ENCODE results near the gene MTAP.

MTAP gene

DNA sequence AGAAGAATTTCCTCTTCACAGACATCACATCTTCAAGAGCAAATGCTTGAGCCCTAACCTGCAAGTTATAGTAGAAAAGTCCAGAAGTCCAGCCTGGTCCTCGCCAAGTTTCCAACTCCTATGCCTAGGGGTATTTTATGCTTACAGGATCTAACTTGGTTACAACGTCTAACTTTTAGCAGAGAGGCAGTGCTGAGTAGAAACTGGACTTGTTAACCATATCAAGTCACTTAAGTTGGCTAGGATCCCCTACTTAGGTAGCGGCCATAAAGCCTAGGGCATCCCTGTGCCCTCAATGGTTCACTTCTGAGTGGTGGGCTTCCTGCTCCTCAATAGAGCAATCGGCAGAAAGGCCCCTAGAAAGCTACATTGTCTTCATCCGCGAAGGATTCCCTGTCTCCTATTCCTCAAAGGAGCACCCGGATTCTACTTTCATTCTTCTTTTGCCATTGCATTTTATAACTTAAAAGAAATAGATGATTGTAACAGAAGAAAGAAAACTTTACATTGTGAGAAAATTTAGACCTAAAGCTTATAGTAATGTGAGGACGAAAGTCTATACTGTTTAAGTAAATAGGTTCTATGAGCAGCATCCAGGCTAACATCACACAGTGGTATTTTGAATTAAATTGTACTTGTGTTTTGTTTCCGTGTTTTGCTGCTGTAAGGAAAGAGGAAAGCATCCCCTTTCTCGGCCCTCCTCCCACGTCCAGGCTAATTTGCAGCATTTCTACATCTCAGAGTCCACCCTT, 1.3 kb upstream of the MTAP start:
- CTCF ChIA-PET: interaction anchor here (1.2 to 6.3 kb wide), 2 partner anchors 11 to 438 kb away, joined by 3 to 36 read pairs; no protein-coding TSS in a partner anchor

DNA sequence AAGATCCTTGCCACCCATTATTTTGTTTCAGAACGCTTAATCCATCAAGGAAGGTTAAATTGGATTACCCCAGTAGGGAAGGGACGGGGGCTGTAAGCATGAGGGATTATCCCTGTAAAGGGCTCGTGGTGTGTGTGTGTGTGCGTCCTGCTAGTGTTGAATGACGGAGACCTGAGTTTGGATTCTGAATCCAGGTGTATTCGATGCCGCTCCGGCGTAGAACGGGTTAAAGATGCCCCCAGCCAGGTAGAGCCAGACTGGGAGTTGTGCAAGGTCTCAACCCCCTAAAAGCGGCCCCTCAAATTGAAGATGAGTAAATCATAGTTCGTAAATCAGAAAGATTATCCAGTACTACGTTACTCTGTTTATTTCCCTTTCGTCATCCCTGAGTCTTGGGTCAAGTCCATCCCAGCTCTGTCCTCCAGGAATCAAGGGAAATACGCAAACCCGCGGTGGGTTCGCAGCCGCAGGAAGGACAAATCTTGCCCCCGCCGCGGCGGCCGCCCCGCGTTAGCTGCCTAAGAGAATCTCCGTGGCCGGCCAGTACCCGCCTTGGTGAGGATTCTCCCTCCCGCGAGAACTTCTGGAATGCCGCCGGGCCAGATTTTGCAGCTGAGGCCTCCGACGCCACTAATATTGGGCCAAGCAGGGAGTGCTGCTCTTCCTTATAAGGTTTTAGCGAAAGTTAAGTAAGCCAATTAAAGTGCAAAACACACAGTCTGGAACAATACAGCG, 586 bp upstream of the MTAP start:
- POLR2A ChIA-PET: no interaction called here
- CTCF ChIA-PET: interaction anchor here (0.7 to 6.3 kb wide), 4 partner anchors 11 to 392 kb away, joined by 3 to 36 read pairs (median 5); no protein-coding TSS in a partner anchor
- DNase-seq (ENCODE audit: extremely low spot score): peak; percentile 34
- TF ChIP-seq, protein P1, sequence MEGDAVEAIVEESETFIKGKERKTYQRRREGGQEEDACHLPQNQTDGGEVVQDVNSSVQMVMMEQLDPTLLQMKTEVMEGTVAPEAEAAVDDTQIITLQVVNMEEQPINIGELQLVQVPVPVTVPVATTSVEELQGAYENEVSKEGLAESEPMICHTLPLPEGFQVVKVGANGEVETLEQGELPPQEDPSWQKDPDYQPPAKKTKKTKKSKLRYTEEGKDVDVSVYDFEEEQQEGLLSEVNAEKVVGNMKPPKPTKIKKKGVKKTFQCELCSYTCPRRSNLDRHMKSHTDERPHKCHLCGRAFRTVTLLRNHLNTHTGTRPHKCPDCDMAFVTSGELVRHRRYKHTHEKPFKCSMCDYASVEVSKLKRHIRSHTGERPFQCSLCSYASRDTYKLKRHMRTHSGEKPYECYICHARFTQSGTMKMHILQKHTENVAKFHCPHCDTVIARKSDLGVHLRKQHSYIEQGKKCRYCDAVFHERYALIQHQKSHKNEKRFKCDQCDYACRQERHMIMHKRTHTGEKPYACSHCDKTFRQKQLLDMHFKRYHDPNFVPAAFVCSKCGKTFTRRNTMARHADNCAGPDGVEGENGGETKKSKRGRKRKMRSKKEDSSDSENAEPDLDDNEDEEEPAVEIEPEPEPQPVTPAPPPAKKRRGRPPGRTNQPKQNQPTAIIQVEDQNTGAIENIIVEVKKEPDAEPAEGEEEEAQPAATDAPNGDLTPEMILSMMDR (IDR thresholded peaks at IDR 0.05; ENCODE audit: control extremely low read depth, extremely low read depth, low read depth, missing control alignments): no peak

More for the DNA sequence above, 1.3 kb upstream of the MTAP start:
- DNase-seq (ENCODE audit: extremely low spot score): no peak
- POLR2A ChIA-PET: no interaction called here
- TF ChIP-seq, protein P1 (IDR thresholded peaks at IDR 0.05; ENCODE audit: control extremely low read depth, extremely low read depth, low read depth, missing control alignments): no peak

DNA sequence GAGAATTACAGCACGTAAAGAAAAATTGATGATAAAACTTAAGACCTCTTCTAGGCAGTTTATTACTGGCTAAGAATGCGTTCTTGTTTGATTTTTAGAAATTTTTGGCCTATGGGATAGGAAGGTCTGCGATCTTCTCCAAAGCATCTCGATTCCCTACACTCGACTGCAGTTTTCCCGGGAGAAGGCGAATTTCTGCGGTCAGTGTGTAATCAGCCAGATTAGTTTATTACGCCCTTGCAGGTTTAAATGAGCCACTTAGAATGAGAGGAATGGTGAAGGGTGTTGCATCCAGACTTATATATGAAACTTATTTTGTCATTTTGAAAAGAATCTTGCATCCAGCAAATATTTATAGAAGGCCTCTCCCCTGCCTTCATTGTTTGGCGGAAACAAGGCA, 1.2 kb downstream of the MTAP start:
- CTCF ChIA-PET: interaction anchor here (0.9 to 6.3 kb wide), 4 partner anchors 9 to 222 kb away, joined by 3 to 36 read pairs (median 7); partner anchors contain the start of gene CDKN2B
- TF ChIP-seq, protein P1 (IDR thresholded peaks at IDR 0.05; ENCODE audit: control extremely low read depth, extremely low read depth, low read depth, missing control alignments): no peak
- no peak for DNase-seq (ENCODE audit: extremely low spot score)
- POLR2A ChIA-PET: no interaction called here

DNA sequence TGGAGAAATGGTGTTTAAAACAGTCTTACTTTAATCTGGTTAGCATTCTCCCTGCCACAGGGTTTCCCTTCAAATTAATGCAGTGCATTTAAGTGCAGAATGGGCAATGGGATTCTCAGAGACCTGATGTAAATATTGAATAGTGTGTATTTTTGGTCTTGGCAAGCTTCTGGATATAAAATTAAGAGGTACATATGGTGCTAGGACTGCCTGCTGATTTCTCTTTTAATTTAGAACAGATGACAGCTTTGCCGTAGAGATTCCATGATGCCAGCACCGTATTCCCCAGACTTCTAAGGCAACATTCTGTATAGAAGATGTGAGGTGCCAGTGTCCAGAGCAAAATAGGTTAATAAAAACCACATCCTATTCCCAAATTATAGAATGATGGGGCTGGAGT, 1.9 kb downstream of the MTAP start:
- TF ChIP-seq, protein P1 (IDR thresholded peaks at IDR 0.05; ENCODE audit: control extremely low read depth, extremely low read depth, low read depth, missing control alignments): no peak
- CTCF ChIA-PET: interaction anchor here (0.9 to 11.2 kb wide), 4 partner anchors 8 to 433 kb away, joined by 3 to 179 read pairs (median 24); partner anchors contain the start of gene CDKN2B
- POLR2A ChIA-PET: no interaction called here
- DNase-seq (ENCODE audit: extremely low spot score): no peak

DNA sequence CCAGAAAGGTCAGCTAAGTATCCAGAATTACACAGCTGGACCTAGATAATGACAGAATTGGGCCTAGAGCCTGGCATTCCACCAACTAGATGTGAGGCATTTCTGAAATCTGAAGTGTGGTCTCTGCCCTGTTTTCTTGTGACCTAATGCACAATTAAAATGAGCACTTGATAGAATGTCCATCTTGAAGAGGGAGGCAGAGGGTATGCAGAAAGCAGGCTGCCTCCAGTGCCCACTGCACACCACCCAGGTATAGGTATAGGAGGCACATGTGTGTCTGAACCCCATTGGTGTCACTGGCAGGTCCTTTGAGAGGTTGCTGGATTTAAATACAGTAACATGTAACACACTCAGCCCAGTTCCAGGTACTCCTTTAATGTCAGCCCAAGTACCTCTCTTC, 2.4 kb downstream of the MTAP start:
- CTCF ChIA-PET: interaction anchor here (0.8 to 11.2 kb wide), 7 partner anchors 8 to 648 kb away, joined by 3 to 179 read pairs (median 6); partner anchors contain the start of gene CDKN2B
- no peak for DNase-seq (ENCODE audit: extremely low spot score)
- POLR2A ChIA-PET: no interaction called here
- TF ChIP-seq, protein P1 (IDR thresholded peaks at IDR 0.05; ENCODE audit: control extremely low read depth, extremely low read depth, low read depth, missing control alignments): no peak

DNA sequence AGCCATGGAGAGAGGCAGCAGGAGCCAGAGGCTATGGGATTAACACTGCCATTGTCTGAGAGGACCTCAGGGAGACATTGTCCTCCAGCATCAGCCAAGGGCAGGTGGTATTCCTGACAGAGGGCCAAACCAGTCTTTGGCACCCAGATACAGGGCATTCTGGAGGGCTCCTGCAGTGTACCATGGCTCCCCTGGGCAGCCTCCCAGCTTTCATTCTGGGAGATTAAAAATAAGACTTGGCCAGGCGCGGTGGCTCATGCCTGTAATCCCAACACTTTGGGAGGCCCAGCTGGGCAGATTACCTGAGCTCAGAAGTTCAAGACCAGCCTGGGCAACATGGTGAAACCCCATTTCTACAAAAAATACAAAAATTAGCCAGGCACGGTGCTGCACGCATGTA, 4.2 kb downstream of the MTAP start:
- TF ChIP-seq, protein P1 (IDR thresholded peaks at IDR 0.05; ENCODE audit: control extremely low read depth, extremely low read depth, low read depth, missing control alignments): no peak
- ChIA-PET CTCF (interaction anchor here (1.6 to 11.2 kb wide), 3 partner anchors 7 to 431 kb away, joined by 6 to 179 read pairs (median 8); partner anchors contain the start of gene CDKN2B), POLR2A (no interaction called here)
- no peak for DNase-seq (ENCODE audit: extremely low spot score)

All from GM10248 (cell line).